Lower leg skin (tissue), 3 donors: Measurements from ENCODE around the gene ACSM4.

ENCODE experiments used
- CTCF ChIP-seq, 3 donors: fragments of 450-650 bp; IDR thresholded peaks; one replicate each; pipeline ENCODE4 v1.5.1; 2016; ENCODE audit warnings: antibody characterized with exemption in 3 of 3, mild to moderate bottlenecking in 3 of 3, moderate library complexity in 2 of 3
- POLR2A ChIP-seq, 2 donors: fragments of 450-650 bp; IDR thresholded peaks; one replicate each; pipeline ENCODE4 v1.6.1; 2016 to 2017; ENCODE audit warnings: antibody characterized with exemption in 2 of 2, mild to moderate bottlenecking in 1 of 2, moderate library complexity in 1 of 2

GRCh38 chr12:7322599-7322998 lies 18.7 kb downstream of the ACSM4 start:
- no peak for TF ChIP-seq CTCF (IDR thresholded peaks at IDR 0.05)
- TF ChIP-seq POLR2A (IDR thresholded peaks at IDR 0.05) = no peak
